ENCODE data around the gene SYPL1.

DNA sequence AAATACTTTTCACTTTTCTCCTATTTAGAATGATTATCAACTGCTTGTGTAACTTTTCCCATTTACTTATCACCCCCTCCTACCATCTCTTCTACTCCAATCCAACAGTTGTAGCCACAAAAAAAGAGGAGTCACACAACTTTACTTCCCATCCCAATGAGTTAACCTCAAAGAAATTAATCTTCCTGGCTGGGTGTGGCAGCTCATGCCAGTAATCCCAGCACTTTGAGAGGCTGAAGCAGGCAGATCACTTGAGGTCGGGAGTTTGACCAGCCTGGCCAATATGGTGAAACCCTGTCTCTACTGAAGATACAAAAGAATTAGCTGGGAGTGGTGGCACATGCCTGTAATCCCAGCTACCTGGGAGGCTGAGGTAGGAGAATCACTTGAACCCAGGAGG, 19.9 kb downstream of the SYPL1 start:
- TF ChIP-seq SP7 (tag by site-specific recombination; IDR thresholded peaks at IDR 0.05): no peak
- TF ChIP-seq ZBTB1 (tag by site-specific recombination; IDR thresholded peaks at IDR 0.05): no peak
- TF ChIP-seq, protein P1, sequence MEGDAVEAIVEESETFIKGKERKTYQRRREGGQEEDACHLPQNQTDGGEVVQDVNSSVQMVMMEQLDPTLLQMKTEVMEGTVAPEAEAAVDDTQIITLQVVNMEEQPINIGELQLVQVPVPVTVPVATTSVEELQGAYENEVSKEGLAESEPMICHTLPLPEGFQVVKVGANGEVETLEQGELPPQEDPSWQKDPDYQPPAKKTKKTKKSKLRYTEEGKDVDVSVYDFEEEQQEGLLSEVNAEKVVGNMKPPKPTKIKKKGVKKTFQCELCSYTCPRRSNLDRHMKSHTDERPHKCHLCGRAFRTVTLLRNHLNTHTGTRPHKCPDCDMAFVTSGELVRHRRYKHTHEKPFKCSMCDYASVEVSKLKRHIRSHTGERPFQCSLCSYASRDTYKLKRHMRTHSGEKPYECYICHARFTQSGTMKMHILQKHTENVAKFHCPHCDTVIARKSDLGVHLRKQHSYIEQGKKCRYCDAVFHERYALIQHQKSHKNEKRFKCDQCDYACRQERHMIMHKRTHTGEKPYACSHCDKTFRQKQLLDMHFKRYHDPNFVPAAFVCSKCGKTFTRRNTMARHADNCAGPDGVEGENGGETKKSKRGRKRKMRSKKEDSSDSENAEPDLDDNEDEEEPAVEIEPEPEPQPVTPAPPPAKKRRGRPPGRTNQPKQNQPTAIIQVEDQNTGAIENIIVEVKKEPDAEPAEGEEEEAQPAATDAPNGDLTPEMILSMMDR (tag by site-specific recombination; IDR thresholded peaks at IDR 0.05): no peak
- no peak for TF ChIP-seq MYNN (tag by site-specific recombination; IDR thresholded peaks at IDR 0.05; ENCODE audit: borderline replicate concordance)
- TF ChIP-seq, protein P2, sequence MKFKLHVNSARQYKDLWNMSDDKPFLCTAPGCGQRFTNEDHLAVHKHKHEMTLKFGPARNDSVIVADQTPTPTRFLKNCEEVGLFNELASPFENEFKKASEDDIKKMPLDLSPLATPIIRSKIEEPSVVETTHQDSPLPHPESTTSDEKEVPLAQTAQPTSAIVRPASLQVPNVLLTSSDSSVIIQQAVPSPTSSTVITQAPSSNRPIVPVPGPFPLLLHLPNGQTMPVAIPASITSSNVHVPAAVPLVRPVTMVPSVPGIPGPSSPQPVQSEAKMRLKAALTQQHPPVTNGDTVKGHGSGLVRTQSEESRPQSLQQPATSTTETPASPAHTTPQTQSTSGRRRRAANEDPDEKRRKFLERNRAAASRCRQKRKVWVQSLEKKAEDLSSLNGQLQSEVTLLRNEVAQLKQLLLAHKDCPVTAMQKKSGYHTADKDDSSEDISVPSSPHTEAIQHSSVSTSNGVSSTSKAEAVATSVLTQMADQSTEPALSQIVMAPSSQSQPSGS (tag by site-specific recombination; IDR thresholded peaks at IDR 0.05; ENCODE audit: low read depth): no peak
- TF ChIP-seq ZNF274 (IDR thresholded peaks at IDR 0.05; ENCODE audit: low read length): no peak
- TF ChIP-seq ZNF274 (tag by site-specific recombination; IDR thresholded peaks at IDR 0.05; ENCODE audit: borderline replicate concordance): peak; percentile 21; the same call in 1 of the 2 replicates
- TF ChIP-seq ZNF626 (tag by site-specific recombination; IDR thresholded peaks at IDR 0.05): no peak
- TF ChIP-seq ZNF311 (tag by site-specific recombination; IDR thresholded peaks at IDR 0.05; ENCODE audit: borderline replicate concordance): no peak
- TF ChIP-seq HOXA7 (CRISPR knock-in tag; IDR thresholded peaks at IDR 0.05; ENCODE audit: borderline replicate concordance): no peak
- TF ChIP-seq ZNF138 (tag by site-specific recombination; IDR thresholded peaks at IDR 0.05; ENCODE audit: borderline replicate concordance): no peak
- no peak for TF ChIP-seq ZNF776 (tag by site-specific recombination; IDR thresholded peaks at IDR 0.05; ENCODE audit: borderline replicate concordance)
- no peak for TF ChIP-seq ZNF174 (tag by site-specific recombination; IDR thresholded peaks at IDR 0.05)
- TF ChIP-seq, protein P3, sequence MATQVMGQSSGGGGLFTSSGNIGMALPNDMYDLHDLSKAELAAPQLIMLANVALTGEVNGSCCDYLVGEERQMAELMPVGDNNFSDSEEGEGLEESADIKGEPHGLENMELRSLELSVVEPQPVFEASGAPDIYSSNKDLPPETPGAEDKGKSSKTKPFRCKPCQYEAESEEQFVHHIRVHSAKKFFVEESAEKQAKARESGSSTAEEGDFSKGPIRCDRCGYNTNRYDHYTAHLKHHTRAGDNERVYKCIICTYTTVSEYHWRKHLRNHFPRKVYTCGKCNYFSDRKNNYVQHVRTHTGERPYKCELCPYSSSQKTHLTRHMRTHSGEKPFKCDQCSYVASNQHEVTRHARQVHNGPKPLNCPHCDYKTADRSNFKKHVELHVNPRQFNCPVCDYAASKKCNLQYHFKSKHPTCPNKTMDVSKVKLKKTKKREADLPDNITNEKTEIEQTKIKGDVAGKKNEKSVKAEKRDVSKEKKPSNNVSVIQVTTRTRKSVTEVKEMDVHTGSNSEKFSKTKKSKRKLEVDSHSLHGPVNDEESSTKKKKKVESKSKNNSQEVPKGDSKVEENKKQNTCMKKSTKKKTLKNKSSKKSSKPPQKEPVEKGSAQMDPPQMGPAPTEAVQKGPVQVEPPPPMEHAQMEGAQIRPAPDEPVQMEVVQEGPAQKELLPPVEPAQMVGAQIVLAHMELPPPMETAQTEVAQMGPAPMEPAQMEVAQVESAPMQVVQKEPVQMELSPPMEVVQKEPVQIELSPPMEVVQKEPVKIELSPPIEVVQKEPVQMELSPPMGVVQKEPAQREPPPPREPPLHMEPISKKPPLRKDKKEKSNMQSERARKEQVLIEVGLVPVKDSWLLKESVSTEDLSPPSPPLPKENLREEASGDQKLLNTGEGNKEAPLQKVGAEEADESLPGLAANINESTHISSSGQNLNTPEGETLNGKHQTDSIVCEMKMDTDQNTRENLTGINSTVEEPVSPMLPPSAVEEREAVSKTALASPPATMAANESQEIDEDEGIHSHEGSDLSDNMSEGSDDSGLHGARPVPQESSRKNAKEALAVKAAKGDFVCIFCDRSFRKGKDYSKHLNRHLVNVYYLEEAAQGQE (tag by site-specific recombination; IDR thresholded peaks at IDR 0.05): no peak
- TF ChIP-seq, protein P4, sequence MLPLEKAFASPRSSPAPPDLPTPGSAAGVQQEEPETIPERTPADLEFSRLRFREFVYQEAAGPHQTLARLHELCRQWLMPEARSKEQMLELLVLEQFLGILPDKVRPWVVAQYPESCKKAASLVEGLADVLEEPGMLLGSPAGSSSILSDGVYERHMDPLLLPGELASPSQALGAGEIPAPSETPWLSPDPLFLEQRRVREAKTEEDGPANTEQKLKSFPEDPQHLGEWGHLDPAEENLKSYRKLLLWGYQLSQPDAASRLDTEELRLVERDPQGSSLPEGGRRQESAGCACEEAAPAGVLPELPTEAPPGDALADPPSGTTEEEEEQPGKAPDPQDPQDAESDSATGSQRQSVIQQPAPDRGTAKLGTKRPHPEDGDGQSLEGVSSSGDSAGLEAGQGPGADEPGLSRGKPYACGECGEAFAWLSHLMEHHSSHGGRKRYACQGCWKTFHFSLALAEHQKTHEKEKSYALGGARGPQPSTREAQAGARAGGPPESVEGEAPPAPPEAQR (tag by site-specific recombination; IDR thresholded peaks at IDR 0.05): no peak

Measured in HEK293 (cell line).